Hematopoietic multipotent progenitor cell treated with erythropoietin and hydrocortisone succinate and interleukin-3 and kit ligand, for 4 days (in vitro differentiated cells): ENCODE data around the gene ENAH.
A peak's percentile ranks its signal among the peaks of the same experiment; 100 is the strongest.

Source experiments
- DNase-seq: peaks from one replicate; pipeline ENCODE4 v3.0.0-alpha.2; 2015

The ENAH gene

GRCh38 chr1:225601902-225602589 lies 50.9 kb downstream of the ENAH start:
- no peak for DNase-seq

- no peak for DNase-seq
Measured at GRCh38 chr1:225598847-225599246, 54.1 kb downstream of the ENAH start.

- no peak for DNase-seq
Measured at GRCh38 chr1:225597926-225598575, 54.9 kb downstream of the ENAH start.

GRCh38 chr1:225596736-225597135 lies 56.2 kb downstream of the ENAH start:
- DNase-seq: no peak

- no peak for DNase-seq
Measured at GRCh38 chr1:225595974-225596551, 56.9 kb downstream of the ENAH start.

GRCh38 chr1:225595452-225595851 lies 57.5 kb downstream of the ENAH start:
- DNase-seq: no peak

GRCh38 chr1:225593414-225593813 lies 59.5 kb downstream of the ENAH start:
- no peak for DNase-seq

- DNase-seq: no peak
Measured at GRCh38 chr1:225592362-225593025, 60.4 kb downstream of the ENAH start.

- DNase-seq: no peak
Measured at GRCh38 chr1:225587310-225587709, 65.6 kb downstream of the ENAH start.

- no peak for DNase-seq
Measured at GRCh38 chr1:225581186-225581585, 71.7 kb downstream of the ENAH start.

GRCh38 chr1:225580238-225581099 lies 72.5 kb downstream of the ENAH start:
- no peak for DNase-seq

GRCh38 chr1:225578251-225578977 lies 74.5 kb downstream of the ENAH start:
- no peak for DNase-seq

GRCh38 chr1:225577241-225577640 lies 75.7 kb downstream of the ENAH start:
- no peak for DNase-seq

- no peak for DNase-seq
Measured at GRCh38 chr1:225573216-225573615, 79.7 kb downstream of the ENAH start.

- no peak for DNase-seq
Measured at GRCh38 chr1:225572422-225572821, 80.5 kb downstream of the ENAH start.

GRCh38 chr1:225567789-225568188 lies 85.1 kb downstream of the ENAH start:
- DNase-seq: peak; percentile 46

GRCh38 chr1:225565847-225566246 lies 87.1 kb downstream of the ENAH start:
- DNase-seq: peak; percentile 8

- no peak for DNase-seq
Measured at GRCh38 chr1:225561675-225562074, 91.2 kb downstream of the ENAH start.

GRCh38 chr1:225559902-225560301 lies 93.0 kb downstream of the ENAH start:
- no peak for DNase-seq

GRCh38 chr1:225559326-225559725 lies 93.6 kb downstream of the ENAH start:
- DNase-seq: no peak

GRCh38 chr1:225556694-225557093 lies 96.2 kb downstream of the ENAH start:
- DNase-seq: no peak

GRCh38 chr1:225555821-225556220 lies 97.1 kb downstream of the ENAH start:
- no peak for DNase-seq
